Stomach (tissue), 9 donors: ENCODE results near the gene MBP. TPM values are rescaled to one million over a fixed set of nuclear protein-coding genes. Genes with fewer than 3 reads are reported as not detected.
A peak's percentile ranks its signal among the peaks of the same experiment; 100 is the strongest.

Experiments used
- DNase-seq, 2 donors: peaks; one replicate each; pipeline versions ENCODE4 v3.0.0 to v3.0.0-alpha.2; 2013 to 2019
- H3K27ac ChIP-seq, 5 donors: fragments of 200-600 bp in 4 of 5; sonication (generic) in 4 of 5; one replicate each; pipeline ENCODE4 v1.5.1; 2013 to 2019; ENCODE audit warnings: mild to moderate bottlenecking in 1 of 5, moderate library complexity in 1 of 5
- H3K27me3 ChIP-seq, 3 donors: fragments of 200-600 bp; sonication (generic); one replicate each; pipeline ENCODE4 v1.5.1; 2017 to 2019; ENCODE audit warnings: mixed run types in 1 of 3
- H3K36me3 ChIP-seq, 4 donors: fragments of 200-600 bp; sonication (generic); 1 replicate in 3 of 4; 2 replicates in 1 of 4; pipeline ENCODE4 v1.5.1; 2016 to 2019
- H3K4me1 ChIP-seq, 4 donors: fragments of 200-600 bp; sonication (generic); one replicate each; pipeline ENCODE4 v1.5.1; 2016 to 2019
- H3K4me3 ChIP-seq, 4 donors: fragments of 200-600 bp; sonication (generic) in 3 of 4; one replicate each; pipeline ENCODE4 v1.5.1; 2016 to 2019; ENCODE audit warnings: mild to moderate bottlenecking in 1 of 4
- H3K9me3 ChIP-seq, 4 donors: fragments of 200-600 bp; sonication (generic); one replicate each; pipeline ENCODE4 v1.5.1; 2016 to 2019
- CTCF ChIP-seq, 7 experiments: fragments of 450-650 bp in 4 of 7; fragments of 200-600 bp in 3 of 7; sonication (generic) in 3 of 7; IDR thresholded peaks; one replicate each; pipeline ENCODE4 v1.5.1; 2016 to 2019; ENCODE audit warnings: antibody characterized with exemption in 7 of 7, control low read depth in 2 of 7, mild to moderate bottlenecking in 1 of 7
- EP300 ChIP-seq: sonication (generic); formaldehyde crosslinking; IDR thresholded peaks from one replicate; pipeline ENCODE4 v1.6.1; 2017; ENCODE audit warnings: antibody characterized with exemption
- POLR2A ChIP-seq, 4 donors: fragments of 450-650 bp; IDR thresholded peaks; one replicate each; pipeline ENCODE4 v1.6.1; 2016; ENCODE audit warnings: antibody characterized with exemption in 4 of 4, control low read depth in 2 of 4, mild to moderate bottlenecking in 1 of 4, moderate library complexity in 1 of 4
- POLR2AphosphoS5 ChIP-seq, 3 donors: sonication (generic); formaldehyde crosslinking; IDR thresholded peaks; one replicate each; pipeline ENCODE4 v1.6.1; 2016; ENCODE audit warnings: antibody characterized with exemption in 3 of 3
- WGBS, 5 donors: extraction: QIAGEN DNeasy Blood & Tissue Kit in 3 of 5; methylation state at CpG; one replicate each; pipeline versions ENCODE4 v1.1.5 to v1.1.7; 2013 to 2018; 5-methylcytosine and 5-hydroxymethylcytosine counted together
- intact Hi-C: fragments of 100-400 bp; cut with DNase I; formaldehyde crosslinking; loops from one replicate; pipeline ENCODE4 v1.15.1; 2023; ENCODE audit warnings: low total_unique reads
- polyA plus RNA-seq, 3 donors: library from polyadenylated mRNA; stranded (reverse); fragments of 200-250 nt; gene quantifications; one replicate each; pipeline ENCODE4 v1.2.3, GENCODE V29; 2013
- total RNA-seq, 5 donors: library from RNA; depleted of rRNA; stranded (reverse); fragments of >200 nt; gene quantifications; one replicate each; pipeline versions ENCODE4 v1.1.0 to v1.2.3, GENCODE V29; 2014 to 2016
- donor health status: healthy with polysubstance abuse.
- donor health status: Bipolar disorder and iron deficiency.
- donor health status: healthy.

The MBP gene
- total and polyA plus RNA-seq, 8 donors, result 7.9 to 407 (median 33.3) TPM

- WGBS, 5 donors, result 75 to 80% (median 77%) methylated on average over 12 to 14 of the region's 14 CpGs
- Histone ChIP-seq H3K4me3 (no peak overlapping the region), H3K4me1 (peaks cover 5 to 77% (median 51%) of the 10 kb centered on the region in 4 donors), H3K27ac (peak overlapping the region in 2 of 5 donors; percentile 15 to 39), H3K9me3 (no peaks in the 10 kb centered on the region), H3K27me3 (no peaks in the 10 kb centered on the region), H3K36me3 (peaks cover 0 to 16% (median 8%) of the 10 kb centered on the region in 4 donors)
- intact Hi-C loops, result no loop called here
- TF ChIP-seq EP300 (no peak), POLR2AphosphoS5 (IDR thresholded peaks at IDR 0.05) (no peak), CTCF (IDR thresholded peaks at IDR 0.05) (no peak)
- DNase-seq, result no peak
Observed at GRCh38 chr18:77123320-77124231, 9.0 kb downstream of the MBP start.

- intact Hi-C loops, result no loop called here
- Histone ChIP-seq H3K27me3 (no peaks in the 10 kb centered on the region), H3K36me3 (peaks cover 0 to 16% (median 8%) of the 10 kb centered on the region in 4 donors), H3K4me3 (no peak overlapping the region), H3K4me1 (peaks cover 4 to 62% (median 38%) of the 10 kb centered on the region in 4 donors), H3K9me3 (no peaks in the 10 kb centered on the region), H3K27ac (no peak overlapping the region)
- WGBS, 5 donors, result 78 to 91% (median 88%) methylated on average over 3 of the region's 3 CpGs
- no peak for TF ChIP-seq POLR2A (IDR thresholded peaks at IDR 0.05)
- TF ChIP-seq POLR2AphosphoS5 (IDR thresholded peaks at IDR 0.05), result no peak
- no peak for TF ChIP-seq EP300
- TF ChIP-seq CTCF (IDR thresholded peaks at IDR 0.05), result no peak
- no peak for DNase-seq
Observed at GRCh38 chr18:77121523-77121922, 11.1 kb downstream of the MBP start.

GRCh38 chr18:77119851-77120491 lies 12.6 kb downstream of the MBP start:
- Histone ChIP-seq H3K4me1 (peaks cover 20 to 70% (median 46%) of the 10 kb centered on the region in 4 donors), H3K9me3 (no peaks in the 10 kb centered on the region), H3K27me3 (no peaks in the 10 kb centered on the region), H3K36me3 (peaks cover 0 to 16% (median 8%) of the 10 kb centered on the region in 4 donors), H3K4me3 (no peak overlapping the region), H3K27ac (no peak overlapping the region)
- DNase-seq, result no peak
- no peak for TF ChIP-seq POLR2A (IDR thresholded peaks at IDR 0.05)
- no peak for TF ChIP-seq CTCF (IDR thresholded peaks at IDR 0.05)
- TF ChIP-seq POLR2AphosphoS5 (IDR thresholded peaks at IDR 0.05), result no peak
- no peak for TF ChIP-seq EP300
- intact Hi-C loops, result no loop called here
- 89 to 96% (median 95%) methylated on average over 22 to 23 of the region's 23 CpGs for WGBS, 5 donors

- Histone ChIP-seq H3K36me3 (peaks cover 0 to 16% (median 8%) of the 10 kb centered on the region in 4 donors), H3K27me3 (no peaks in the 10 kb centered on the region), H3K27ac (peak overlapping the region in 1 of 5 donors; percentile 3), H3K4me3 (no peak overlapping the region), H3K9me3 (no peaks in the 10 kb centered on the region), H3K4me1 (peaks cover 26 to 72% (median 48%) of the 10 kb centered on the region in 4 donors)
- no peak for TF ChIP-seq POLR2A (IDR thresholded peaks at IDR 0.05)
- no peak for TF ChIP-seq EP300
- no peak for TF ChIP-seq CTCF (IDR thresholded peaks at IDR 0.05)
- TF ChIP-seq POLR2AphosphoS5 (IDR thresholded peaks at IDR 0.05), result no peak
- DNase-seq, result no peak
- WGBS, 5 donors, result 90 to 94% (median 93%) methylated on average over 11 to 12 of the region's 12 CpGs
- intact Hi-C loops, result no loop called here
Observed at GRCh38 chr18:77119101-77119850, 13.3 kb downstream of the MBP start.
